Ishikawa (cell line): ENCODE results near the gene JMY.

Source experiments
- CEBPB ChIP-seq: IDR thresholded peaks from 2 replicates; pipeline ENCODE4 v1.6.1; 2012
- CREB1 ChIP-seq: IDR thresholded peaks from 2 replicates; pipeline ENCODE4 v1.6.1; 2012; ENCODE audit warnings: low read depth
- EGR1 ChIP-seq: IDR thresholded peaks from 2 replicates; pipeline ENCODE4 v1.6.1; 2012
- EP300 ChIP-seq: IDR thresholded peaks from 2 replicates; pipeline ENCODE4 v1.6.1; 2012; ENCODE audit warnings: borderline replicate concordance
- FOXM1 ChIP-seq: IDR thresholded peaks from 2 replicates; pipeline ENCODE4 v1.6.1; 2012; ENCODE audit warnings: low read depth, borderline replicate concordance
- NFIC ChIP-seq: IDR thresholded peaks from 2 replicates; pipeline ENCODE4 v1.6.1; 2012
- RAD21 ChIP-seq: IDR thresholded peaks from 2 replicates; pipeline ENCODE4 v1.6.1; 2012; ENCODE audit warnings: low read depth
- REST ChIP-seq: IDR thresholded peaks from 2 replicates; pipeline ENCODE4 v1.6.1; 2012; ENCODE audit warnings: low read depth, mild to moderate bottlenecking
- TAF1 ChIP-seq: IDR thresholded peaks from 2 replicates; pipeline ENCODE4 v1.6.1; 2012; ENCODE audit warnings: low read depth, mild to moderate bottlenecking
- TCF12 ChIP-seq: IDR thresholded peaks from 2 replicates; pipeline ENCODE4 v1.6.1; 2012; ENCODE audit warnings: low read depth
- TEAD4 ChIP-seq: IDR thresholded peaks from 2 replicates; pipeline ENCODE4 v1.6.1; 2012
- YY1 ChIP-seq: IDR thresholded peaks from 2 replicates; pipeline ENCODE4 v1.6.1; 2012; ENCODE audit warnings: low read depth
- ZBTB7A ChIP-seq: IDR thresholded peaks from 2 replicates; pipeline ENCODE4 v1.6.1; 2012; ENCODE audit warnings: low read depth
- TF ChIP-seq, protein P1 (sequence below): IDR thresholded peaks from 2 replicates; pipeline ENCODE4 v1.6.1; 2012
- TF ChIP-seq, protein P2 (sequence below): IDR thresholded peaks from 2 replicates; pipeline ENCODE4 v1.6.1; 2012

JMY gene

DNA sequence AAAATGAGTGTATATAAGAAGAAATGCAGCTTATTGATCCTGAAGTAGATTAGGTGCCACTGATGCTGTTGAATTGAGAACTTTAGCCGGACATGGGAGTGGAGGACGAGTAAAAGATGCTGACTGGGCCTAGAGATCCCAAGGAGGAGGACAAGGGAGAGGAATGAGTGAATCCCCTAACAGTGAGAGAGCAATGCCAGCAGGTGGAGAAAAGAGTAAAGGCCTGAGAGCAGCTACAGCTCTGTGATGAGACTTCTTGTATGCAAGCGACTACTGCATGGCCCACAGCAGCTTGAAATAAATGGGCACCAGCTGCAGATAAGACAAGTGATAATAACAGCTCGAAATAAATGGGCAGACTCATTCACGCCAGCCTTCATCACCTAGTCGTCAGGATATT, 44.5 kb upstream of the JMY start:
- TF ChIP-seq ZBTB7A (no peak), CEBPB (no peak), TEAD4 (no peak), NFIC (no peak), EP300 (no peak), YY1 (no peak), CREB1 (no peak), FOXM1 (no peak), RAD21 (no peak), TAF1 (no peak), EGR1 (no peak), TCF12 (no peak), REST (no peak)
- TF ChIP-seq, protein P1, sequence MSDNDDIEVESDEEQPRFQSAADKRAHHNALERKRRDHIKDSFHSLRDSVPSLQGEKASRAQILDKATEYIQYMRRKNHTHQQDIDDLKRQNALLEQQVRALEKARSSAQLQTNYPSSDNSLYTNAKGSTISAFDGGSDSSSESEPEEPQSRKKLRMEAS: no peak
- TF ChIP-seq, protein P2, sequence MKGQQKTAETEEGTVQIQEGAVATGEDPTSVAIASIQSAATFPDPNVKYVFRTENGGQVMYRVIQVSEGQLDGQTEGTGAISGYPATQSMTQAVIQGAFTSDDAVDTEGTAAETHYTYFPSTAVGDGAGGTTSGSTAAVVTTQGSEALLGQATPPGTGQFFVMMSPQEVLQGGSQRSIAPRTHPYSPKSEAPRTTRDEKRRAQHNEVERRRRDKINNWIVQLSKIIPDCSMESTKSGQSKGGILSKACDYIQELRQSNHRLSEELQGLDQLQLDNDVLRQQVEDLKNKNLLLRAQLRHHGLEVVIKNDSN: no peak

GRCh38 chr5:79193643-79194042, 42.3 kb upstream of the JMY start:
- TF ChIP-seq CEBPB: no peak
- TF ChIP-seq YY1: no peak
- no peak for TF ChIP-seq TAF1
- TF ChIP-seq, protein P1: no peak
- TF ChIP-seq, protein P2: no peak
- TF ChIP-seq RAD21: no peak

GRCh38 chr5:79200573-79201183, 35.3 kb upstream of the JMY start:
- TF ChIP-seq RAD21 (peak; percentile 27; the same call in 1 of the 2 replicates), EP300 (no peak)

DNA sequence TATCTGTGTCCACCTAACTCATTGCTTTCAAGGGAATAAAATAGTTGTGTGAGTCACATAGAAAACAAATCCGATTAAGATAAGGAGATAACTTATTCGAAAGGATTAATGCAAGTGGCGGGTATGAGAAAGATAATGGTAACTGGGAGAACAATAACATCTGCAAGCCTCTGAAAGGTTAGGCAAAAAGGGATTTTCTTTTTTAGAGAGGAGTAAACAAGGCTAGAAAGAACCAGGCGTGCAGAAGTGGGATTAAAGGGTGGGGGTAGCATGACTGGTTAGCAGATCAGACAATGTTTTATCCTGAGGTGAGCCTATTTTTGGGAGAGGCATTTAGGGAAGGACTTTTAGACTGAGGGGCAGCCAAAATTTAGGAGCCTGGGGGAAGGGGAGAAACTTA, 34.7 kb upstream of the JMY start:
- TF ChIP-seq TCF12 (no peak), FOXM1 (no peak), NFIC (no peak), TAF1 (no peak), CREB1 (no peak), EGR1 (no peak), TEAD4 (no peak), CEBPB (no peak), ZBTB7A (no peak), EP300 (no peak), REST (no peak)
- TF ChIP-seq, protein P1: no peak
- TF ChIP-seq, protein P2: no peak

GRCh38 chr5:79202076-79202475, 33.9 kb upstream of the JMY start:
- TF ChIP-seq CREB1 (no peak), FOXM1 (no peak), TAF1 (no peak), ZBTB7A (no peak), TEAD4 (no peak), YY1 (no peak), EP300 (no peak), CEBPB (no peak), RAD21 (no peak), REST (no peak), NFIC (no peak), EGR1 (no peak), TCF12 (no peak)
- TF ChIP-seq, protein P2: no peak
- TF ChIP-seq, protein P1: no peak
